Gastrocnemius medialis (tissue), 4 donors: ENCODE data around the gene CTNNB1.

Experiments used
- CTCF ChIP-seq, 5 experiments: fragments of 450-650 bp in 3 of 5; fragments of 200-600 bp in 2 of 5; sonication (generic) in 2 of 5; IDR thresholded peaks in 4 of 5; conservative IDR thresholded peaks in 1 of 5; 1 replicate in 4 of 5; 2 replicates in 1 of 5; pipeline ENCODE4 v1.5.1; 2016 to 2019; ENCODE audit warnings: antibody characterized with exemption in 5 of 5, mild to moderate bottlenecking in 3 of 5, moderate library complexity in 3 of 5
- POLR2A ChIP-seq, 2 donors: fragments of 450-650 bp; IDR thresholded peaks; one replicate each; pipeline ENCODE4 v1.6.1; 2017; ENCODE audit warnings: antibody characterized with exemption in 2 of 2, mild to moderate bottlenecking in 2 of 2, moderate library complexity in 2 of 2

DNA sequence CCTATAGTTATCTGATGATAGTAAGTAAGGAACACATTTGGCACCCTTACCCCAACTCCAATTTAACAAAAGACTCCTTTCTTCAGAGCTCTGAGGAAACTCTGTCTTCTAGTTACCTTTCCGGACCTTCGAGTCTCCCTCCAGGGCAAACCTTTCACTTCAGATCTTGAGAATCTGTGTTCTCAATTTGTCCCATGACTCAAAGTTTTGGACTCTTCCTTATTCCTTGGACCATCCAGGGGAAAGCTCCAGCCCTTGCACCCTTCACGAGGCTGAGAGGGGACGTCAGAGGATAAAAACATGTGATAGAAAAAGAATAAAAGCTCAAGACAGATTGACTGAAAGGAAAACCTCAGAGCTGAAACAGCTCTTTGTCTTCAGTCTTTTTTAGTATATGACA lies 76.9 kb downstream of the CTNNB1 start:
- no peak for TF ChIP-seq CTCF (IDR thresholded peaks at IDR 0.05 in 4 of 5, conservative IDR thresholded peaks at IDR 0.05 in 1 of 5)
- TF ChIP-seq POLR2A (IDR thresholded peaks at IDR 0.05), result no peak
